ENCODE results near the gene POLR1D. TPM values are rescaled to one million over a fixed set of nuclear protein-coding genes. Genes with fewer than 3 reads are reported as not detected.

Gene POLR1D
- total and polyA plus RNA-seq, 9 donors = 83.7 to 223 (median 133) TPM

- intact Hi-C loops (cut with DNase I) = no loop called here
- no peaks in the 10 kb centered on the region for H3K9me3 ChIP-seq
- peaks cover 11% of the 10 kb centered on the region for H3K4me1 ChIP-seq (ENCODE audit: insufficient read depth)
- TF ChIP-seq CTCF (IDR thresholded peaks at IDR 0.05) = no peak
- no peak for TF ChIP-seq POLR2A (IDR thresholded peaks at IDR 0.05)
- TF ChIP-seq EP300 (IDR thresholded peaks at IDR 0.05) = no peak
- H3K27ac ChIP-seq = peak overlapping the region in 1 of 2 donors; percentile 56
- no peak for DNase-seq
- no peaks in the 10 kb centered on the region for H3K36me3 ChIP-seq
- H3K4me3 ChIP-seq = no peak overlapping the region
- no peaks in the 10 kb centered on the region for H3K27me3 ChIP-seq
These were observed 17.5 kb downstream of the POLR1D start for GRCh38 chr13:27639186-27639585.

- Histone ChIP-seq H3K4me1 (ENCODE audit: insufficient read depth) (peaks cover 11% of the 10 kb centered on the region), H3K27ac (peak overlapping the region in 1 of 2 donors; percentile 18), H3K4me3 (no peak overlapping the region), H3K9me3 (no peaks in the 10 kb centered on the region), H3K27me3 (no peaks in the 10 kb centered on the region), H3K36me3 (no peaks in the 10 kb centered on the region)
- WGBS, 3 donors = 73 to 81% (median 78%) methylated on average over 4 of the region's 4 CpGs
- intact Hi-C loops (cut with DNase I) = no loop called here
- TF ChIP-seq POLR2A (IDR thresholded peaks at IDR 0.05) (no peak), EP300 (IDR thresholded peaks at IDR 0.05) (no peak), CTCF (IDR thresholded peaks at IDR 0.05) (no peak)
- no peak for DNase-seq
These were observed 20.2 kb downstream of the POLR1D start for GRCh38 chr13:27641711-27642502.

GRCh38 chr13:27643334-27644132 lies 21.8 kb downstream of the POLR1D start:
- Histone ChIP-seq H3K36me3 (no peaks in the 10 kb centered on the region), H3K27me3 (no peaks in the 10 kb centered on the region), H3K9me3 (no peaks in the 10 kb centered on the region), H3K4me1 (ENCODE audit: insufficient read depth) (peaks cover 11% of the 10 kb centered on the region), H3K27ac (peak overlapping the region in 1 of 2 donors; percentile 46), H3K4me3 (no peak overlapping the region)
- TF ChIP-seq CTCF (IDR thresholded peaks at IDR 0.05) (no peak), POLR2A (IDR thresholded peaks at IDR 0.05) (no peak)
- no peak for DNase-seq
- 49 to 60% (median 53%) methylated on average over 5 of the region's 5 CpGs for WGBS, 3 donors
- intact Hi-C loops (cut with DNase I) = no loop called here

- intact Hi-C loops (cut with DNase I) = no loop called here
- H3K36me3 ChIP-seq = no peaks in the 10 kb centered on the region
- no peaks in the 10 kb centered on the region for H3K9me3 ChIP-seq
- H3K27ac ChIP-seq = peak overlapping the region in 1 of 2 donors; percentile 46
- peaks cover 11% of the 10 kb centered on the region for H3K4me1 ChIP-seq (ENCODE audit: insufficient read depth)
- WGBS, 3 donors = 5 to 10% (median 6%) methylated on average over 1 of the region's 1 CpG
- DNase-seq = no peak
- no peaks in the 10 kb centered on the region for H3K27me3 ChIP-seq
- no peak overlapping the region for H3K4me3 ChIP-seq
- TF ChIP-seq EP300 (IDR thresholded peaks at IDR 0.05) (no peak), CTCF (IDR thresholded peaks at IDR 0.05) (no peak), POLR2A (IDR thresholded peaks at IDR 0.05) (no peak)
These were observed 22.6 kb downstream of the POLR1D start for GRCh38 chr13:27644302-27644701.
